22Rv1 (cell line): ENCODE results near the gene GPC5.
"Not testable (repeated sequence)": the region's sequence is repeated elsewhere in the genome, so short reads cannot be mapped to it uniquely, and the experiment has no call there.

Source experiments
- ZFX ChIP-seq: fragments of 450-650 bp; IDR thresholded peaks from 2 replicates; pipeline ENCODE4 v1.6.1; 2017; ENCODE audit warnings: antibody characterized with exemption, borderline replicate concordance
- TF ChIP-seq, protein P1 (sequence below): fragments of 450-650 bp; IDR thresholded peaks from 2 replicates; pipeline ENCODE4 v1.5.1; 2017; ENCODE audit warnings: mild to moderate bottlenecking

DNA sequence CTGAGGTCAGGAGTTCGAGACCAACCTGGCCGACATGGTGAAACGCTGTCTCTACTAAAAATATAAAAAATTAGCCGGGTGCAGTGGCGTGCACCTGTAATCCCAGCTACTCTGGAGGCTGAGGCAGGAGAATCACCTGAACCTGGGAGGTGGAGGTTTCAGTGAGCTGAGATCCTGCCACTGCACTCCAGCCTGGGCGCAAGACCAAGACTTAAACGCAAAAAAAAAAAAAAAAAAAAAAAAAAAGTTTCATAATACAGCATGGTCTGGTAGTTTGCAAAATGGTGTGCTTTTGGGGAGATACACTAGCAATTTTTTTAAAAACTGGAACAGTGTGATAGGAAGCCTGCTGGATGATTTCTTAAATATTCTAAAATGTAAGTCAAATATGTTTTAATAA is 45.5 kb upstream of the GPC5 start:
- TF ChIP-seq, protein P1, sequence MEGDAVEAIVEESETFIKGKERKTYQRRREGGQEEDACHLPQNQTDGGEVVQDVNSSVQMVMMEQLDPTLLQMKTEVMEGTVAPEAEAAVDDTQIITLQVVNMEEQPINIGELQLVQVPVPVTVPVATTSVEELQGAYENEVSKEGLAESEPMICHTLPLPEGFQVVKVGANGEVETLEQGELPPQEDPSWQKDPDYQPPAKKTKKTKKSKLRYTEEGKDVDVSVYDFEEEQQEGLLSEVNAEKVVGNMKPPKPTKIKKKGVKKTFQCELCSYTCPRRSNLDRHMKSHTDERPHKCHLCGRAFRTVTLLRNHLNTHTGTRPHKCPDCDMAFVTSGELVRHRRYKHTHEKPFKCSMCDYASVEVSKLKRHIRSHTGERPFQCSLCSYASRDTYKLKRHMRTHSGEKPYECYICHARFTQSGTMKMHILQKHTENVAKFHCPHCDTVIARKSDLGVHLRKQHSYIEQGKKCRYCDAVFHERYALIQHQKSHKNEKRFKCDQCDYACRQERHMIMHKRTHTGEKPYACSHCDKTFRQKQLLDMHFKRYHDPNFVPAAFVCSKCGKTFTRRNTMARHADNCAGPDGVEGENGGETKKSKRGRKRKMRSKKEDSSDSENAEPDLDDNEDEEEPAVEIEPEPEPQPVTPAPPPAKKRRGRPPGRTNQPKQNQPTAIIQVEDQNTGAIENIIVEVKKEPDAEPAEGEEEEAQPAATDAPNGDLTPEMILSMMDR: not testable (repeated sequence)
- TF ChIP-seq ZFX: not testable (repeated sequence)
